Mesothelial cell of epicardium (in vitro differentiated cells): Measurements from ENCODE around the gene XPNPEP1. TPM values are rescaled to one million over a fixed set of nuclear protein-coding genes. Genes with fewer than 3 reads are reported as not detected.
A peak's percentile ranks its signal among the peaks of the same experiment; 100 is the strongest.

ENCODE experiments used
- DNase-seq, 2 experiments: peaks; one replicate each; pipeline ENCODE4 v3.0.0; 2021; ENCODE audit warnings: low spot score in 2 of 2; ENCODE audit not compliant: unreplicated experiment in 2 of 2
- H3K27ac Mint-ChIP-seq: 2 replicates; pipeline ENCODE4 v1.8.0; 2021; ENCODE audit warnings: mixed read lengths
- H3K27me3 Mint-ChIP-seq: 2 replicates; pipeline ENCODE4 v1.8.0; 2021; ENCODE audit warnings: low read depth, mixed read lengths
- H3K36me3 Mint-ChIP-seq: 2 replicates; pipeline ENCODE4 v1.8.0; 2021; ENCODE audit warnings: mixed read lengths
- H3K4me1 Mint-ChIP-seq: 2 replicates; pipeline ENCODE4 v1.8.0; 2021; ENCODE audit warnings: mixed read lengths
- H3K4me3 Mint-ChIP-seq: 2 replicates; pipeline ENCODE4 v1.8.0; 2021; ENCODE audit warnings: mild to moderate bottlenecking, moderate library complexity, mixed read lengths
- H3K9me3 Mint-ChIP-seq: 2 replicates; pipeline ENCODE4 v1.8.0; 2021; ENCODE audit warnings: mixed read lengths
- CTCF ChIP-seq: fragments of 200-600 bp; sonication (generic); IDR thresholded peaks from one replicate; pipeline ENCODE4 v1.5.0; 2021; ENCODE audit warnings: antibody characterized with exemption; ENCODE audit not compliant: unreplicated experiment
- total RNA-seq: library from RNA; stranded (reverse); gene quantifications from 3 replicates; pipeline ENCODE4 v1.2.1, GENCODE V29; 2021

XPNPEP1 gene
- total RNA-seq, 1 donor from 2014 or later = 87.7 TPM

GRCh38 chr10:109887243-109887642 is 36.1 kb downstream of the XPNPEP1 start:
- Mint-ChIP-seq H3K27me3 (no peaks in the 10 kb centered on the region), H3K4me3 (no peak overlapping the region), H3K9me3 (no peaks in the 10 kb centered on the region), H3K27ac (peak overlapping the region; percentile 94), H3K4me1 (peaks cover 22% of the 10 kb centered on the region), H3K36me3 (peaks cover 33% of the 10 kb centered on the region)
- peak; percentile 29 to 52 for DNase-seq
- TF ChIP-seq CTCF = no peak

GRCh38 chr10:109886781-109887140 is 36.5 kb downstream of the XPNPEP1 start:
- DNase-seq = no peak
- Mint-ChIP-seq H3K4me3 (no peak overlapping the region), H3K4me1 (peaks cover 22% of the 10 kb centered on the region), H3K27me3 (no peaks in the 10 kb centered on the region), H3K36me3 (peaks cover 31% of the 10 kb centered on the region), H3K27ac (peak overlapping the region; percentile 94), H3K9me3 (no peaks in the 10 kb centered on the region)
- no peak for TF ChIP-seq CTCF

GRCh38 chr10:109886037-109886780 is 37.1 kb downstream of the XPNPEP1 start:
- H3K9me3 Mint-ChIP-seq = no peaks in the 10 kb centered on the region
- H3K27me3 Mint-ChIP-seq = no peaks in the 10 kb centered on the region
- H3K4me3 Mint-ChIP-seq = no peak overlapping the region
- no peak for TF ChIP-seq CTCF
- H3K4me1 Mint-ChIP-seq = peaks cover 22% of the 10 kb centered on the region
- H3K27ac Mint-ChIP-seq = peak overlapping the region; percentile 26
- H3K36me3 Mint-ChIP-seq = peaks cover 26% of the 10 kb centered on the region
- DNase-seq = no peak

GRCh38 chr10:109883859-109884771 is 39.2 kb downstream of the XPNPEP1 start:
- peak; percentile 48 to 78 for DNase-seq
- H3K27me3 Mint-ChIP-seq = no peaks in the 10 kb centered on the region
- no peaks in the 10 kb centered on the region for H3K9me3 Mint-ChIP-seq
- peak; percentile 83 for TF ChIP-seq CTCF
- no peak overlapping the region for H3K4me3 Mint-ChIP-seq
- H3K4me1 Mint-ChIP-seq = peaks cover 22% of the 10 kb centered on the region
- H3K36me3 Mint-ChIP-seq = peaks cover 29% of the 10 kb centered on the region
- H3K27ac Mint-ChIP-seq = peak overlapping the region; percentile 19

GRCh38 chr10:109882251-109883057 is 40.9 kb downstream of the XPNPEP1 start:
- Mint-ChIP-seq H3K9me3 (no peaks in the 10 kb centered on the region), H3K27me3 (no peaks in the 10 kb centered on the region), H3K4me3 (no peak overlapping the region), H3K27ac (no peak overlapping the region), H3K36me3 (peaks cover 40% of the 10 kb centered on the region), H3K4me1 (peaks cover 21% of the 10 kb centered on the region)
- TF ChIP-seq CTCF = no peak
- no peak for DNase-seq
